Fibroblast of lung (primary cell): ENCODE measurements around the gene GDF7.
A peak's percentile ranks its signal among the peaks of the same experiment; 100 is the strongest.

Experiments used
- CTCF ChIP-seq, 2 donors: IDR thresholded peaks in 1 of 2; conservative IDR thresholded peaks in 1 of 2; 1 replicate in 1 of 2; 2 replicates in 1 of 2; pipeline ENCODE4 v1.5.1; 2011 to 2012; ENCODE audit warnings: low read length in 2 of 2, control low read depth in 1 of 2, inconsistent platforms in 1 of 2, low read depth in 1 of 2, mild to moderate bottlenecking in 1 of 2
- EZH2 ChIP-seq: IDR thresholded peaks from 2 replicates; pipeline ENCODE4 v1.5.1; 2012; ENCODE audit warnings: low read length, control low read depth, mild to moderate bottlenecking; ENCODE audit errors: missing control alignments

GRCh38 chr2:20674974-20675679 is 8.2 kb downstream of the GDF7 start:
- peak in 1 of 2 donors; percentile 4 for TF ChIP-seq CTCF (conservative IDR thresholded peaks at IDR 0.05 in 1 of 2, IDR thresholded peaks at IDR 0.05 in 1 of 2; ENCODE audit: low read depth in 1 of 2, low read length in 2 of 2)
- no peak for TF ChIP-seq EZH2
